GM19025 (cell line): ENCODE measurements around the gene BMP2.
A peak's percentile ranks its signal among the peaks of the same experiment; 100 is the strongest.

Source experiments
- ATAC-seq: cut with Tn5 transposase; IDR thresholded peaks from one replicate; pipeline ENCODE4 v1.9.1; 2021; ENCODE audit warnings: mild to moderate bottlenecking, low read depth, moderate library complexity; ENCODE audit not compliant: unreplicated experiment

Gene BMP2

DNA sequence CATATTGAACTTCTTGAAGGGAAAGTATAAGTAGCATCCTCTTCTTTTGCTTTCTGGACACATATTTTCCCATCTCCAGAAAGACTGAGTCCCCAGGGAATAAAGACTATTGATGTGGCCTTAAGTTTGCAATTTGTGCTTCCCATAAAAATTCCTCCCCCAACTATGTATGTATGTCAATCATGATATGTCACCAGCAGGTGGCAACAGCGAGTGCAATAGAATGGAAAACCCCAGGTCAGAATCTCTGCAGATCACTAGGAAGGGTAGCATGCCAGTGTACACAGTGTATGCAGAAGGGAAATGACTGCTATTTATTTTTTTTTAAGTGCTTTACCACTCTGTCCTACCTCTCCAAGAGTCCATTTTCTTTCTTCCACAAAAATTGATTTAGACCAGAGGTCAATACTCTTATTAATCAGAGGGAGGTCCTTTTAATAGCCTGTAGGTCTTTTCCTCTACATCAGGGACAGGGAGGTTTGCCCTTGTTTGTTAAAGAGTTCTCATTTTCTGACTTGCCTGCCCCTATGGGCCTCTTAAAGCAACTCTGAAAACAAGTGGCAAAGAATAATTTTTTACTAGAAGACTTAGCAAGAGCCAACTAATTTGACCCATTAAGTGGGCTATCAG is 61.4 kb downstream of the BMP2 start:
- peak; percentile 88 for ATAC-seq

DNA sequence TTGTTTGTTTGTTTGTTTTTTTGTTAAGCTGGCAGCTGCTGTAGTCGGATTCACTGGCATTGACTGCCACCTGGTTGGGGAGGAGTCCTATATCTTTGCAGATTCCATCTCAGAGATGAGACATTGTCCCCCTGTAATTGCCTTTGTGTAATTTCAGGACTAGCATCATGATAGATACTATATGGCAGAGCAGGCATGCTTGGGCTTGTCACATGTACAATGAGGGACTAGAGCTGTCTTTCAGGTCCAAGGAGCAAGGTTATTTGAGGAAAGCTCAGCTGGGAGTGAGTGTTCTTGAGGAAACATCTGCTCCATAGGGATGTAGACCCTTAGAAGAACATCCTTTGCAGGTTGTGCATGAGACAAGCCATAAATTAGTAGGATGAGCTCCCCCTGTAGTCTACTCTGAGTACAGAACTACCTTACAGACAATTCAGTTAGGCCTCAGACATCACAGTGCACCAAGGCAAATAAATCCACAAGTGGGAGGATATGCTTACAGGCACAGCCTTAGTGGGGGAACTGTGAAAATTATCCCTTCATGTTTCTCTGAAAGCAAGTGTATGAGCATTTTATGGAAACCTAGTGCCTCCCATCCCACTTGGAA is 62.1 kb downstream of the BMP2 start:
- ATAC-seq, result no peak
